Measurements from ENCODE around the gene PRSS56. TPM values are rescaled to one million over a fixed set of nuclear protein-coding genes. Genes with fewer than 3 reads are reported as not detected.
A peak's percentile ranks its signal among the peaks of the same experiment; 100 is the strongest.

PRSS56 gene
- total RNA-seq, 2 donors from 2014 or later: not detected

- 87 to 89% methylated on average over 7 to 21 of the region's 21 CpGs for WGBS, 2 experiments (ENCODE audit: insufficient coverage in 1 of 2, insufficient read length in 1 of 2)
- TF ChIP-seq, protein P1, sequence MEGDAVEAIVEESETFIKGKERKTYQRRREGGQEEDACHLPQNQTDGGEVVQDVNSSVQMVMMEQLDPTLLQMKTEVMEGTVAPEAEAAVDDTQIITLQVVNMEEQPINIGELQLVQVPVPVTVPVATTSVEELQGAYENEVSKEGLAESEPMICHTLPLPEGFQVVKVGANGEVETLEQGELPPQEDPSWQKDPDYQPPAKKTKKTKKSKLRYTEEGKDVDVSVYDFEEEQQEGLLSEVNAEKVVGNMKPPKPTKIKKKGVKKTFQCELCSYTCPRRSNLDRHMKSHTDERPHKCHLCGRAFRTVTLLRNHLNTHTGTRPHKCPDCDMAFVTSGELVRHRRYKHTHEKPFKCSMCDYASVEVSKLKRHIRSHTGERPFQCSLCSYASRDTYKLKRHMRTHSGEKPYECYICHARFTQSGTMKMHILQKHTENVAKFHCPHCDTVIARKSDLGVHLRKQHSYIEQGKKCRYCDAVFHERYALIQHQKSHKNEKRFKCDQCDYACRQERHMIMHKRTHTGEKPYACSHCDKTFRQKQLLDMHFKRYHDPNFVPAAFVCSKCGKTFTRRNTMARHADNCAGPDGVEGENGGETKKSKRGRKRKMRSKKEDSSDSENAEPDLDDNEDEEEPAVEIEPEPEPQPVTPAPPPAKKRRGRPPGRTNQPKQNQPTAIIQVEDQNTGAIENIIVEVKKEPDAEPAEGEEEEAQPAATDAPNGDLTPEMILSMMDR (conservative IDR thresholded peaks at IDR 0.05): peak; percentile 42
- Mint-ChIP-seq H3K27ac (no peak overlapping the region), H3K36me3 (ENCODE audit: low read depth) (no peaks in the 10 kb centered on the region), H3K27me3 (ENCODE audit: insufficient read depth) (peaks cover 36% of the 10 kb centered on the region), H3K9me3 (no peaks in the 10 kb centered on the region), H3K4me3 (no peak overlapping the region), H3K4me1 (no peaks in the 10 kb centered on the region)
- Histone ChIP-seq H3K4me3 (ENCODE audit: low read length) (no peak overlapping the region), H3K4me1 (ENCODE audit: control insufficient read depth, insufficient read depth, low read length) (no peaks in the 10 kb centered on the region), H3K9ac (ENCODE audit: extremely low read depth, low read length, poor library complexity, severe bottlenecking) (no peak overlapping the region), H3K36me3 (ENCODE audit: control insufficient read depth, insufficient read depth, low read length) (no peaks in the 10 kb centered on the region), H3K27ac (ENCODE audit: low read depth, low read length) (no peak overlapping the region), H3K9me3 (ENCODE audit: control insufficient read depth, low read length) (no peaks in the 10 kb centered on the region), H3K27me3 (ENCODE audit: control insufficient read depth, insufficient read depth, low read length, poor library complexity, severe bottlenecking) (peaks cover 28% of the 10 kb centered on the region)
- peak; percentile 65 for DNase-seq
Measured at GRCh38 chr2:232479341-232480200, 40.6 kb upstream of the PRSS56 start.

- H3K27me3 ChIP-seq (ENCODE audit: control insufficient read depth, insufficient read depth, low read length, poor library complexity, severe bottlenecking): peaks cover 31% of the 10 kb centered on the region
- peaks cover 40% of the 10 kb centered on the region for H3K27me3 Mint-ChIP-seq (ENCODE audit: insufficient read depth)
Measured at GRCh38 chr2:232480201-232481190, 39.7 kb upstream of the PRSS56 start.

More at GRCh38 chr2:232480201-232481190, 39.7 kb upstream of the PRSS56 start:
- TF ChIP-seq, protein P1 (conservative IDR thresholded peaks at IDR 0.05): no peak
- H3K36me3 ChIP-seq (ENCODE audit: control insufficient read depth, insufficient read depth, low read length): no peaks in the 10 kb centered on the region
- Mint-ChIP-seq H3K9me3 (no peaks in the 10 kb centered on the region), H3K36me3 (ENCODE audit: low read depth) (no peaks in the 10 kb centered on the region), H3K4me3 (no peak overlapping the region), H3K4me1 (peaks cover 3% of the 10 kb centered on the region), H3K27ac (no peak overlapping the region)
- peak; percentile 33 for DNase-seq
- 88 to 92% methylated on average over 11 to 25 of the region's 26 CpGs for WGBS, 2 experiments (ENCODE audit: insufficient coverage in 1 of 2, insufficient read length in 1 of 2)
- H3K9ac ChIP-seq (ENCODE audit: extremely low read depth, low read length, poor library complexity, severe bottlenecking): no peak overlapping the region
- H3K4me3 ChIP-seq (ENCODE audit: low read length): no peak overlapping the region
- H3K4me1 ChIP-seq (ENCODE audit: control insufficient read depth, insufficient read depth, low read length): no peaks in the 10 kb centered on the region
- H3K9me3 ChIP-seq (ENCODE audit: control insufficient read depth, low read length): no peaks in the 10 kb centered on the region
- no peak overlapping the region for H3K27ac ChIP-seq (ENCODE audit: low read depth, low read length)
